Fibroblast of skin of back (primary cell): ENCODE data around the gene RUFY4. TPM values are rescaled to one million over a fixed set of nuclear protein-coding genes. Genes with fewer than 3 reads are reported as not detected.

Experiments
- DNase-seq: peaks from one replicate; pipeline ENCODE4 v3.0.0-alpha.2; 2013
- polyA plus RNA-seq, 2 experiments: library from polyadenylated mRNA; unstranded; fragments of 120-200 nt; gene quantifications; one replicate each; pipeline ENCODE4 v1.2.1, GENCODE V29; 2013; ENCODE audit not compliant: insufficient read length in 2 of 2

RUFY4 gene, protein sequence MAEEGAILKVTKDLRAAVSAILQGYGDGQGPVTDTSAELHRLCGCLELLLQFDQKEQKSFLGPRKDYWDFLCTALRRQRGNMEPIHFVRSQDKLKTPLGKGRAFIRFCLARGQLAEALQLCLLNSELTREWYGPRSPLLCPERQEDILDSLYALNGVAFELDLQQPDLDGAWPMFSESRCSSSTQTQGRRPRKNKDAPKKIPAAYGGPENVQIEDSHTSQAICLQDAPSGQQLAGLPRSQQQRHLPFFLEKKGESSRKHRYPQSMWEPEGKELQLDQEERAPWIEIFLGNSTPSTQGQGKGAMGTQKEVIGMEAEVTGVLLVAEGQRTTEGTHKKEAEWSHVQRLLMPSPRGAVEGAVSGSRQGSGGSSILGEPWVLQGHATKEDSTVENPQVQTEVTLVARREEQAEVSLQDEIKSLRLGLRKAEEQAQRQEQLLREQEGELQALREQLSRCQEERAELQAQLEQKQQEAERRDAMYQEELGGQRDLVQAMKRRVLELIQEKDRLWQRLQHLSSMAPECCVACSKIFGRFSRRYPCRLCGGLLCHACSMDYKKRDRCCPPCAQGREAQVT
- polyA plus RNA-seq (2013, experiment 1 of 2; ENCODE audit: insufficient read length) = not detected
- not detected for polyA plus RNA-seq (2013, experiment 2 of 2; ENCODE audit: insufficient read length)

DNA sequence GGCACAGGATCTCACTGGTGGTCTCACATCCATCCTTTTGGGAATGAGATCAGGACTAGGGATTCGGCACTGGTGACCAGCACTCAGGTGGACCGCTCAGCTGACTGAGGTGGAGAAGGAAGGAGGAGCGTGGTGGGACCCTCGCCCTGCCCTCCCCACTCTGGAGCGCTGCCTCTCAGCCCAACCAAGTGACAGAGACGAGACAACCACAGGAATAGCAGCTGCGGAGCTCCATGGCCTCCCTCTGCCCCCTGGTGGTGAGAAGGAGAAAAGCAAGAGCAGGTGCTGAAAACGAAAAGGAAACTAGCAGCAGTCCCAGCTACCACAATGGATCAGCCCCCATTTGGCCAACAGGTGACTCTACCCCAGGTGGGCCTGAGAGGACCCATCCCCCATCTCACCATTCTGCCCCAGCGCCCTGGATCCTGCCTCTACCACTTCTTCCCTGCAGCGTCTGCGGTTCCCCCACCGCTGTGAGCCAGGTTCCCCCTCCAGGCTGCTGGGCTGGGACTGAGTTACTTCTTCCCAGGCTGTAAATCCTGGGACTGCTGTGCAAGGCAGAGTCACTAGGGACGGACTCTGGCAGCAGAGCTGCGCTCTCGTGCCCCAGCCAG lies at the start of gene RUFY4:
Gene RUFY4 (plus strand): TSS at position 533 of the 614 bp plus-strand sequence. CDS start 1,353 bp downstream, outside the sequence.
- DNase-seq = peak; percentile 69

DNA sequence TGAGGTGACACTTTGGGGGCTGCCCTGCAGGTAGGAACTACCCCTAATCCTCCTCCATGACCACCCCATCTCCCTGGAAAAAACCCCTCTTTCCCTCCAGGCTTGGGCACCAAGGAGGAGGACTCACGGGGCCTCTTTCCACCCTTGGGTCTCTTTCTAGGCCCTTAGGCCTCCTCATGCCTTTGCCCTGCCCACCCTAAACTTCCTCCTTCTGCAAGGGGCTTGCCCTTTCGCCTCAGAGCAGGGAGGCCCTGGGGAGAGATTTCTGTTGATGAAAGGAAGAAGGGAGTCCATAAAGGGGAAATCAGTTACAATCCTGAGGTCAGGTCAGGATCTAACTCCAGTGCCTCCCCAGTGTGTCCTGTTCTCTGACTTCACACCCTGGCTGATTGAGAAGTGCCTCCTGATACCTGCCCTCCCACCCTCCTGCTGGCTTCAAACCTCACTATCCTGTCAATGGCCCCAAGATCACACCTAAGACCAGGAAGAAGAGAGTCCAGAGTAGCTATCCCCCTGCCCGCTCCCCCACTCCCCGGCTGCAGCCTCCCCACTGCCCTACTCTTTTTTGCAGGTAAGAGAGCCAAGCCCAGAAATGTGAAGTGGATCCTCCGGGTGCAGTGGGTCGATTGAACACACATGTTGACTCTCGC lies 49.5 kb upstream of the RUFY4 start:
- no peak for DNase-seq

DNA sequence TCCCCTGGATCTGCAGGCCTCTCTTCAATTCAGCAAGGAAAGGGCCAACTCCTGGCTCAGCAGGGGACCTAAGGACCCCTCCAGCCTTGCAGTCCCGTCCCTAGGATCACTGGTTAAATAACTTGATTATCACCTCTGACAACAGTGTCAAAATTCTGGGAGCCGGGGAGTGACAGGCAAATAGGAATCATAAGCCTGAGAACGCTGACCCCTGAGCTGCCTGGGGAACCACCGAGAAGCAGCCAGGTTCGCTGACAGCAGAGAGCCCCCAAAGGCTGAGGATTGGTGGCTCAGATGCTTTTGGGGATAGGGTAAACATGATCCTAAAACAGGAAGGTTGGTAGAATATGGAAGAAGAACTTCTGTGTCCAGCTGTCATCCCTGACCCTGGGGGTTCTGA lies 48.8 kb upstream of the RUFY4 start:
- no peak for DNase-seq

DNA sequence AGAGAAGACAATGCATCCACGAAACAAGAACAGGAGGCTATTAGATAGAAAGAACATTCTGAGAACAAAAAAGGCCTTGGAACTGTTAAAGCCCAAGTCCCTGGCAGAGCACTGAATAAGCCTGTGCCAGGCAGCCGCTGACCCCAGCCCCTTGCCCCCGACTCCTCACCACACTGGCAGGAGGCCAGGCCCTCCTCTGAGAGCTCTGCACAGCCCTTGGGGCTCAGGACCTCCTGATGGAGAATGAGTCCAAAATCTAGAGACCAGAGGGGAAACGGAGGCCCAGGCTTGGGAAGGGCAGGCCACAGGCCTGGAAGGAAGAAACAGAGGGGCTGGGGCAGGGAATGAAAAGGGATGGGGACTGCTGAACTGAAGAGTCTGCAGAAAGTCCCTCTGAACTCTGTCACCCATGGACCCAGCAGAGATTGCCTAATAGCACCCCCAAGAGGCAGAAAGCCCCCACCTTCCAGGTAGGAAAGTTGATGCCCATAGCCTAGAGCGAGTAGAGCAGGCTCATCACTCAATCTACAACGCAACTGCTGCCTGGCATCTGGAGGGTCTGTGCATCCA lies 48.0 kb upstream of the RUFY4 start:
- DNase-seq = no peak

DNA sequence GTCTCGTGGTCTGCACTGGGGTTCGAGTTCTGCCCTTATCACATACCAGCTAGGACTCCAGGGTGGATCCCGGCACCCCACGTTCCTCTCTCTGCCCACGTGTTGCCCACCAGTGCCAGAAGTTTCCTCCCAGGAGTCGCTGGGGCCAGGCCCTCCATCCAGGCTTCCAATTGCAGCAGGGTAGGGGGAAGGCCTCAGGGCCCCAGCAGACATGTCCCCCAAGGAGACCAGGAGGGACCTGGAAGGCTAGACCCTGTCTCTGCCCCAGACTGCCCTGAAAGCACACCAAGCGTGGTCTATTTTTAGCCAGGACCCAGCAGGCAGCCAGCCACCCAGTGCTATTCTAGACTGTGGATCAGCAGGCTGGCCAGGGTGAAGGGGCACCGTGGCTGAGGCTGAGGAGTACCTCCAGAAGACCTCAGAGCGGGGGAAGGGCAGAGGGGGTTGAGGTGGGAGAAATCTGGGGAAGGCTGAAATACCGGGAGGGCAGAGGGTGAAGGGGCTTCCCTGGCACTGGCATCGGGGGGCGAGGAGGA lies 47.4 kb upstream of the RUFY4 start:
- DNase-seq = no peak

DNA sequence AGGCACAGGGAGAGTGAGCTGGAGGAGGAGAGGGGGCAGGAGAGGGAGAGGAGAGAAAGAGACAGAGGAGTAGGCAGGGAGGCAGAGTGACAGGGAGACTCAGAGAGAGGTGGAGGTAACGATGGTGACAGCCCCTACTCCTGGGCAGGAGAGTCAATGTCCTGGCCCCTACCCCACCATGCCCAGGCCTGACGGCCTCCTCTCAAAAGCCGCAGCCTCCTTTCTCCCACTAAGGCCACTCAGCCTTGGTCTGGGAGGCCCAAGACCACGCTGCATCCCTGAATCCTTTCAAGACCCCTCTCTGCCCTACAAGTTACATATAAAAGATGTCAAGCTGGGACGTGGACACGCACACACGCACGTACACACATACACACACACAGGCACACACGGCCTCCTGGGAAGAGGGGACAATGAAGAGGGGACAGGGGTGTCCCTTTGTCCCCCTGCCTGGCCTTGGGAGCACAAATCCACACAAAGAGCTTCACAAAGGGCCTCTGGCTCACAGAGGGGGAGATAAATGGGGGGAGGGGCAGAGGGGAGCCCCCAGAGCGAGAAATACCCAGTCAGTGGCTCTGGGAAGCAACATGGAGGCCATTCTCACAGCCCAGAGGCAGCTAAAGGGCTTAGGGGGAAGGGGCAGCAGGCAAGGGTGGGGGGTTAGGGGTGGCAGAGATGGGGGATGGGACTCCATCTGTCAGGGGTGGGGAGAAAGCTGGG lies 46.8 kb upstream of the RUFY4 start:
- no peak for DNase-seq

DNA sequence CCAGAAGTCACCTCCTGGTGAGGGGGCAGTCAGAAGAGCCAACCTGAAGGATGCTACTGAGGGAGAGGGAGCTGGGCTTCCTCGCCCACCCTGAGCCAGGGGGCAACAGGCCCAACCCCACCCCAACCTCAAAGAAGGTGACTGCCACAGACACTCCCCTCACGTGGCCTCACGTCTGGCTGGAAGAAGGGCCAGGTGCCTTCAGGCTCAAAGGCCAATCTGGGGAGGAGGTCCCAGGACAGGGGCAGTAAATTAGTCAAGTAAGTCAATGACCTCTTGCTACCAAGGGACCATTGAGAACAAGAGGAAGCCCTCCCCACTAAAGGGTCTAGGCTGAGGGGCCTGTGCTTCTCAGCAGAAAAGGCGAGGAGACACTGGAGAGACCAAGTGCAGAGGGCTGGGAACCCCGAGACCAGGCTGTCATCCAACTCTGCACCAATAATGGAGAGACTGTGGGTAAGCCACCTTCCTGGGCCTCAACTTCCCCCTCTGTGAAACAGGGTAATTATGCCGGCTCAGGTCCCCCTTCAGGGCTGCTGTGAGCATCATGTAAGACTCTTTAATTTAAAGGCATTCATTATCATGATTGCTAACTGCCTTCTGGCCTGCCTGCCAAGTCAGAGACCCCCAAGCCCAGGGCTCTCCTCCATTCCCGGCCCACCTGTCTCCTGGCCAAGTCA lies 46.1 kb upstream of the RUFY4 start:
- no peak for DNase-seq

DNA sequence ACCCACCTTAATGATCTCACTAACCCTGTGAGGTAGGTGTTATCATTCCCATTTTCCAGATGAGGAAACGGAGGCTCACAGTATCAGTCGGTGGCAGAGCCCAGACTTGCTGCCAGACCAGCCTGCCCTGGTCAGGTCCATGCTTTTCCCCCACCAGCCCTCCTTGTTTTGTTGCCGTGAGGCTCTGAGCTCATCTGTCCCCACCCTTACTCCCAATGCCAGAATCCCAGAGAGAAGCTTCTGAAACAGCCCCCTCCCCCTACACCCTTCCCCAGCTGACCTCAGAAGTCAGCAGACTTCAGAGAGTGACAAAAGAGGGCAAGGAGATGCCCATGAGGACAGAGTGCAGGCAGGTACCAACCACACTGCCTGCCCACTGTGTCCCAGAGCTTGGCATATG lies 45.4 kb upstream of the RUFY4 start:
- no peak for DNase-seq

DNA sequence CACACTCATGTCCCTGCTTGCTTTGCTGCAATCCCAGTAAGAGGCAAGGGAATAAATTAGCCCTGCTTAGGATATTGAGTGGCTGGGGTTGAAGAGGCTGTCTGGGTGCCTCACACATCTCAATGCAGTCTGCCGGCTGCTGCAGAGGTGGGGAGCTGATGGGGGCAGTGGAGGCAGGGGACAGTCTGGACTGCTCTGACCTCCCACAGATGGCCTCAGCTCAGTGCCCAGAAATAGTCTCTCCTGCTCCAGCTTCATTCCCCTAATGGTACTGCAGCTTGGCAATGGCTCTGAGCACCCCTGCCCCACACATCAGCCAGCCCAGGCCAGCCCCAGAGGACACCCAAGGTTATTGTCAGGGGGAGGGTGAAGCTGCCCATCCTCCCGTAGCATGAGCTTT lies 44.7 kb upstream of the RUFY4 start:
- DNase-seq = no peak

DNA sequence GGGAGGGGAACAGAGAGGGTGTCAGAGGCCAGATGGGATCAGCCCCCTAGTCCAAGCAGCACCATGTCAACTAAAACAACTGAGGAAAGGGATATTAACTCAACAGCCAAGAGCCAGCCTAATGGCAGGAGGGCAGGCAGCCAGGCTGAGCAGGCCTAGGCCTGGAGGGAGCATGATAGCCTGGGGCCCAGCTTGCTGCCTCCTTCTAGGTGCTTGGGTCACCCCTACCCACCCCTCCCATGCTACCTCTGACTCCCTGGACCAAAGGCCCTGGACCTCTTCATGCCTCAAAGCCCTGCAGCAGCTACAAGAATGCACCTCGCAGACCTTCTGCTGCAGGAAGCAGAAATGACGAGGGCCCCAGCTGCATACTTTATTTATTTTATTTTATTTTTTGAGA lies 44.2 kb upstream of the RUFY4 start:
- DNase-seq = no peak

DNA sequence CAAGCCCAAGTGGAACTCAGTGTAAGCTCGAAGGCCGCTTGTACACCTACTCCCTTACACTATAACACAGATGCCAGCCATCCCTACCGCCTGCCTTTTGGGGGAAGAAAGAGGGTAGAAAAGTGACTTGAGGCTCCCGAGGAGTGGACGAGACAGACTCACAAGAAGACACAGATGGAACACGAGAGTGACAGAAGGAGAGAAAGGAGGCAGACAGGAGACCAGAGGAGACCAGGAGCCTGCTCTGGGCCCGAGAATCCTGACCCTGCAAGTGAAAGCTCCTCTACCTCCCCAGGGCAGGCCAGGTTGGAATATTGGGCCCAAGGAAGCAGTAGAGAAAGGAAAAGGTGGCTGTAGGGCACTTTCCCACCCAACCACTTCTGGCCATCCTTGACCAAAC lies 42.8 kb upstream of the RUFY4 start:
- DNase-seq = no peak

DNA sequence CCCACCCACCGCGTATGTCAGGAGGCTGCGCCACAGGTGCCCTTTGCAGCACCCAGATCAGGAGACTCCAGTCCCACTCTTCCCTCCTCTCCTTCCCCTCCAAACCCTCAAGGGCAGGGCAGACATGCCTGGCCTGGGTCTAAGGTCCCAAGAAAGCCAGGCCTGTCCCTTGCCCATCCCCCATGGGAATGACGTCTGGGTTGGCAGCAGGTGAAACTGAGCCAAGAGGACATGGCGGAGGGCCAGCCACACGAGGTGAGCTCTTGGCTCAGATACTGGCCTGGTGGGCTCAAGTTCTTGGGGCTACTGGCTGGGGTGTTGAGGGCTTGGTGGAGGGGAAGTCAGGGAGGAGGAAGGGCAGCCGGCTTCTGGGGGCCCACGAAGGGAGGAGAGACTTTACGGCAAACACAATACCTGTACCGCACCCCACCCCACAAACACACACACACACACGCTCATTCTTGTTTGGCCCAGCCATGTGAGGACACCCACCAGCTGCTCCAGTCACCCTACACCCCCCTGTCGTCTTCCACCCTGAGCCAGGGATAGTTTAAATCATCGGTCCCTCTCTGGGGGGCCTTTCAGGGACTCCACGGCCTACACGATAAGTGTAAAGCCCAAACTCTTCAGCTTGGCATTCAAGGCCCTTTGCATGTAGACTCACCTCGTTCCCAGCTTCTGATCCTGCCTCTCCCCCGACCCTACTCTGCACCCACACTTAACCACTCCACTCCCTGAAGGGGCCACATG lies 42.2 kb upstream of the RUFY4 start:
- no peak for DNase-seq

DNA sequence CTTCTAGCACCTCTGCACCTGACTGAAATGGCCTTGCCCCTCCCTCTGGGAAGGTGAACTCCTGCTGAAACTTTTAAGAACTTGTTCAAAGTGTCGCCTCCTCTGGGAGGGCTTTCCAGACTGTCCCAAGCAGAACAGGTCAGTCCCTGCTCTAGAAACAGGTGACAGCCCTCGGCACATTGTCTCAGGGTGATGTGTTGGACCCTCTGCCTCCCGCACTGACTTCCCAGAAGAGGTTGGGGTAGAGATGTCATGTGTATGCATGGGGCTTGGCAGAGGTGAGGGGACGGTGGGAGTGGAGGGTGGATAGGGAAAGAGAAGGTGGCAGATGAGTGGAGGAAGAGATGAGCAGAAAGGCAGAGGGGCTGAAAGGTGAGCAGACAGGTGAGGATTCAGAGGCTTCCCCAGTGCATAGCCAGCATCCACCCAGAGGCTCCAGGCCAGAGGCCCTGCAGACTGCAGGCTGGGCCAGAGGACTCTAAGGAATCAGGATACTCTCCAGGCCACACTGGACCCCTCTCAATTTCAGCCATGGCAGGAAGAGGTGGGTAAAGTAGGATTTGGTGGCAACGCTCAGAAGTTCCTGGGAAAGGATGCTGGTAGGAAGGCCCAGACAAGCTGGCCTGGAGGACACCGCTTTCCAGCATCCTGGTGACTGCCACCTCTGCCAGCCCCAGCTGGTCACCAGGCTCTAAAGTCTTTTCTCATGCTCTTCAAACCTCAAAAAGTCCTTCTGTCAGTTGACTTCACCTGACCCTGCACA lies 41.4 kb upstream of the RUFY4 start:
- DNase-seq = no peak

DNA sequence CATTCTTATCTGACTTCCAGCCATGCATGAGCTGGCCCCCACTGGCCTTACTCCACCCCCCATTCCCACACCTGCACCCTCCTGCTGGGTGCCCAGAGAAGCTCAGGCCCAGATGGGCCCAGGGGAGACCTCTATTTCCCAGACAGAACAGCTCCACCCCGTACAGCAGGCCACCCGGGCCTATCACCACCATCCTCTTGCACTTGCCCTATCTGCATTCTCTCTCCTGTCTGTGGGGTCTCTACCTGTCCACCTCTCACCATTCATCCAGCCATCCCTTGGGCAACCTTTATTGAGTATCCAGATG lies 40.9 kb upstream of the RUFY4 start:
- no peak for DNase-seq

DNA sequence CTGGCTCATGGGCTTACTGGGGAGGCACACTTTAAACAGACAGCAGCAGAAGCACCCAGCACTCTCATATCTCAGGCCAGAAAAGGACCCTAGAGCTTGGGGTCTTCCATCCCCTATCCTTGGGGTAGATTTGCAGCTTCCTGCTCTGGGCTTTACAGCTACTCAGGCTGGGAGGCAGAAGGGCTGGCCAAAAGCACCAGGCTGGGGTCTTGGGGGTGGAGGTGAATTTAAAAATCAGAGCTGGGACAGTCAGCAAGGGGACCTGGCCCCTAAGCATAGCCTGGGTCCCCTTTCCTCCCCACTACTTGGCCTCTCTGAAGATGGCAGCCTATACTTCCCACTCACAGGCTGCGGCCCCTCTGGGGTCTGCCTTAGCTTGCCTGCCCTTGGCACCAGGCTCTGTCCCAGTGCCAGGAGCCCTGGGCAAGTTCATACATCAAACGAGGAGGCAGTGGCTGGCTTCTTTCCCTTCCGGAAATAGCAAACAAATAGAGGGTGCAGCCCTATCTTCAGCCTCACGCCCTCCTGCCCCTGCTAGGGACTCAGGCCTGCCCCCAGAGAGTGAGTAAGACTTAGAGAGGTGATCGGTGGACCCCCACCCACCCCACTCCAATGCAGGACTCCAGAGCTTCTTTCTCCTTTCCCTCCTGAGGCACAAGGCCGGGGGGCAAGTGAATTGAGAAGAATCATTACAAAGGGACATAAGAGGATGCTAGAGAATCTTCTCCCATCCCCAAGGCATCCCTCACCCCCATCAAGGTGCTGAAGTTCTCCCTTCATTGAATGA lies 40.3 kb upstream of the RUFY4 start:
- DNase-seq = no peak

DNA sequence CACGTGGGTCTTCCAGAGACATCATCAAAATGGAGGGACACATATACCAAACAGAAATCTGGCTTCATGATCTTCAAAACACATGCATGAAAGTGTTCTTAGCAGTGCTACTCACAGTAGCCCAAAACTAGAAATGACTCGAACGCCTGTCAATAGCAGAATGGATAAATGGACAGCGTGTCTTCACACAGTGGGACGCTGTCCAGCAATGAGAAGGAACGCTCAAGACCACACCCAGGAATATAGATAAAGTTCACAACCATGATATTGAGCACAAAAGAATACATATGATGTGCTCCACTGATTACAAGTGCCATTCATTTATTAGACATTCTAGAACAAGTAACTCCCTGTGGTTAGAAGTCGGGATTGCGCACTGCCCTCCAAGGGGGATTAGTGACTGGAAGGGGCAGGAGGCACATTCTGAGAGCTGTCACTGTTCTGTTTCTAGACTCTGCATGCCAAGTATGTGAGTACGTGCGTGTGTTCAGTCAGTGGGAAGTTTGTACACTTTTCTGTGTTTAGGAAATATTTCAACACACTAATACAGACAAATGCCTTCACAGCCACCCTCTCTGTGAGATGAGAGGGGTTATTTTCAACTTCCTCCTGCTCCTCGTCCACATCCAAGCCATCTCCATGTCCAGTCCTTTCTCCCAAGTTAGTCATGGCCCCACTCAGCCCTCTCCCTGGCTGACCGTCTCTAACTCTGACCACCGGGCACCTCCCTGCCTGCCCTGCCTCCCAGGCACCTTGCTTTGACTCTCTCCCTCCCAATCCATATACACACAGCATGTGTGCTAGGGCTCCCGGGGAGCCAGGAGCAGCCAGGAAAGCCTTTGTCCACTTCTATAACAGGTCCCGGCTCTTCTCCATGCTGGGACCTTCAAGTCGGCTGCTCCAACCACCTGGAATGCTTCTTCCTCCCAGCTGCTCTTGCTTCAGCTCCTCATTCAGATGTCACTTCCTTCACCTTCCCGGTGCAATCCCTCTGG lies 39.4 kb upstream of the RUFY4 start:
- no peak for DNase-seq

DNA sequence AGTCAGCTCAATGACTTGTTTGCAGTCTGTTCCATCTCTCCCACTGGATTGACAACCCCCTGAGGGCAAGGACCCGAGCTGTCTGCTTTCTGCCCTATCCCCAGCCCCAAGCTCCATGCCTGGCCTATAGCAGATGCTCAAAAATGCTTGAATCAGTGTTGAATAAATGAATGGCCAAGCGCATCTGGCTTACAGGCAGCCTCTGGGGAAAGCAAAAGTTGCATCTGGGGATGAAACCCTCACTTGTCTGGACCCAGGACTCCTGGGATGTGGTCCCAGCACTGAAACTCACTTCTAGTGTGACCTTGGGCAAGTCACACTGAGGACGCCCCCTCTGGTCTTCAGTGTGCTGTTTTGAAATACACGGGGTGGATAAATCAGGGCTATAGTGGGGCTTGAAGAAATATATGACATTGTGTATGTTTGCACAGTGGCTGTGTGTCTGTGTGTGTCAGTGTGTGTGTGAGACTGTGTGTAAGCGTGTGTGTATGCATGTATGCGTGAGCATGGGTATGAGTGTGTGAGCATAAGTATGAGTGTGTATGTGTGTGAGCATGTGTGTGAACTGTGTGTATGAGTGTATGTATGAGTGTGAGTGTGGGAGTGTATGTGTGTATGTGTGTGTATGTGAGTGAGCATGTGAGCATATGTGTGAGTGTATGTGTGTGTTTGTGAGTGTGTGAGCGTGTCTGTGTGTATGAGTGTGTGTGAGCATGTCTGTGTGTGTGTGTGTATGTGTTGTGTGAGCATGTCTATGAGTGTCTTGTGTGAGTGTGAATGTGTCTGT lies 38.5 kb upstream of the RUFY4 start:
- no peak for DNase-seq
